ENCODE data around the gene DGKA.
"Not testable (repeated sequence)": the region's sequence is repeated elsewhere in the genome, so short reads cannot be mapped to it uniquely, and the experiment has no call there.

DGKA gene

GRCh38 chr12:55996715-55997534 is 66.0 kb downstream of the DGKA start, which contains the start of gene SUOX:
SUOX (plus strand) TSS chr12:55997276; CDS start chr12:56002222, 4,946 bp downstream.
- DNase-seq (ENCODE audit: low read depth, low spot score): peak; percentile 98

GRCh38 chr12:55997535-55997859 is 66.5 kb downstream of the DGKA start:
- no peak for DNase-seq (ENCODE audit: low read depth, low spot score)

DNA sequence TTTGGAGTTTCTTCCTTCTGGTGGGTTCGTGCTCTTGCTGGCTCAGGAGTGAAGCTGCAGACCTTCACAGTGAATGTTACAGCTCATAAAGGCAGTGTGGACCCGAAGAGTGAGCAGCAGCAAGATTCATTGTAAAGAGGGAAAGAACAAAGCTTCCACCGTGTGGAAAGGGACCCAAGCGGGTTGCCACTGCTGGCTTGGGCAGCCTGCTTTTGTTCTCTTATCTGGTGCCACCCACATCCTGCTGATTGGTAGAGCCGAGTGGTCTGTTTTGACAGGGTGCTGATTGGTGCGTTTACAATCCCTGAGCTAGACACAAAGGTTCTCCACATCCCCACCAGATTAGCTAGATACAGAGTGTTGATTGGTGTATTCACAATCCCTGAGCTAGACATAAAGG is 68.6 kb downstream of the DGKA start:
- DNase-seq (ENCODE audit: low read depth, low spot score): not testable (repeated sequence)

DNA sequence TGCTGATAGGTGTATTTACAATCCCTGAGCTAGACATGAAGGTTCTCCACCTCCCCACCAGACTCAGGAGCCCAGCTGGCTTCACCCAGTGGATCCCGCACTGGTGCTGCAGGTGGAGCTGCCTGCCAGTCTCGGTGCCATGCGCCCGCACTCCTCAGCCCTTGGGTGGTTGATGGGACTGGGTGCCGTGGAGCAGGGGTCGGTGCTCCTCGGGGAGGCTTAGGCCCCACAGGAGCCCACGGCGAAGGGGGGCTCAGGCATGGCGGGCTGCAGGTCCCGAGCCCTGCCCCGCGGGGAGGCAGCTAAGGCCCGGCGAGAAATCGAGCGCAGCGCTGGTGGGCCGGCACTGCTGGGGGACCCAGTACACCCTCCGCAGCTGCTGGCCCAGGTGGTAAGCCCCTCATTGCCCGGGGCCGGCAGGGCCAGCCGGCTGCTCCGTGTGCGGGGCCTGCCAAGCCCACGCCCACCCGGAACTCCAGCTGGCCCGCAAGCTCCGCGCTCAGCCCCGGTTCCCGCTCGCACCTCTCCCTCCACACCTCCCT is 69.1 kb downstream of the DGKA start:
- DNase-seq (ENCODE audit: low read depth, low spot score): not testable (repeated sequence)

GRCh38 chr12:56001487-56002100 is 70.6 kb downstream of the DGKA start:
- DNase-seq (ENCODE audit: low read depth, low spot score): no peak

DNA sequence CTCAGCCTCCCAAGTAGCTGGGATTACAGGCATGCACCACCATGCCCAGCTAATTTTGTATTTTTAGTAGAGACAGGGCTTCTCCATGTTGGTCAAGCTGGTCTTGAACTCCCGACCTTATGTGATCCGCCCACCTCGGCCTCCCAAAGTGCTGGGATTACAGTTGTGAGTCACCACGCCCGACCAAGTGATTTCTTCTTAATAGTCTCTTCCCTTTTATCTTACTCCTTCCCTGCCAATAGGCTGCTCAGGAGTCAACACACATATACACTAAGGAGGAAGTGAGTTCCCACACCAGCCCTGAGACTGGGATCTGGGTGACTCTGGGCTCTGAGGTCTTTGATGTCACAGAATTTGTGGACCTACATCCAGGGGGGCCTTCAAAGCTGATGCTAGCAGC is 72.4 kb downstream of the DGKA start:
- not testable (repeated sequence) for DNase-seq (ENCODE audit: low read depth, low spot score)

Measured in astrocyte of the hippocampus (primary cell).